WTC11 (cell line): Measurements from ENCODE around the gene GALNT16.

Source experiments
- ATF1 ChIP-seq: sonication (generic); formaldehyde crosslinking; IDR thresholded peaks from 2 replicates; pipeline ENCODE4 v1.8.1; 2023; ENCODE audit warnings: mild to moderate bottlenecking, moderate library complexity, missing genetic modification reagents
- FOXK1 ChIP-seq: sonication (generic); formaldehyde crosslinking; IDR thresholded peaks from 2 replicates; pipeline ENCODE4 v1.8.0; 2022; ENCODE audit warnings: mild to moderate bottlenecking, moderate library complexity, missing genetic modification reagents
- JUN ChIP-seq: sonication (generic); formaldehyde crosslinking; IDR thresholded peaks from 2 replicates; pipeline ENCODE4 v1.8.0; 2023; ENCODE audit warnings: mild to moderate bottlenecking, missing genetic modification reagents
- MYBL2 ChIP-seq: sonication (generic); formaldehyde crosslinking; IDR thresholded peaks from 2 replicates; pipeline ENCODE4 v1.8.1; 2023; ENCODE audit warnings: mild to moderate bottlenecking, moderate library complexity, missing genetic modification reagents
- NFE2L1 ChIP-seq: sonication (generic); formaldehyde crosslinking; IDR thresholded peaks from 2 replicates; pipeline ENCODE4 v1.8.1; 2023; ENCODE audit warnings: missing genetic modification reagents
- NR1H2 ChIP-seq: sonication (generic); formaldehyde crosslinking; IDR thresholded peaks from 2 replicates; pipeline ENCODE4 v1.9.0; 2021; ENCODE audit warnings: mild to moderate bottlenecking, moderate library complexity, missing genetic modification reagents
- NR2C2 ChIP-seq: sonication (generic); formaldehyde crosslinking; IDR thresholded peaks from 2 replicates; pipeline ENCODE4 v1.8.0; 2022; ENCODE audit warnings: mild to moderate bottlenecking, missing genetic modification reagents
- TCF7 ChIP-seq: sonication (generic); formaldehyde crosslinking; IDR thresholded peaks from 2 replicates; pipeline ENCODE4 v1.8.0; 2022; ENCODE audit warnings: mild to moderate bottlenecking, low read depth, missing genetic modification reagents, moderate library complexity
- TF ChIP-seq, protein P1 (sequence below): sonication (generic); formaldehyde crosslinking; IDR thresholded peaks from 2 replicates; pipeline ENCODE4 v1.8.1; 2023; ENCODE audit warnings: mild to moderate bottlenecking, missing genetic modification reagents
- TF ChIP-seq, protein P2 (sequence below): sonication (generic); formaldehyde crosslinking; IDR thresholded peaks from 2 replicates; pipeline ENCODE4 v1.8.1; 2023; ENCODE audit warnings: mild to moderate bottlenecking, missing genetic modification reagents, moderate library complexity
- TF ChIP-seq, protein P3 (sequence below): sonication (generic); formaldehyde crosslinking; conservative IDR thresholded peaks from 2 replicates; pipeline ENCODE4 v1.8.1; 2022; ENCODE audit warnings: mild to moderate bottlenecking, missing genetic modification reagents
- TF ChIP-seq, protein P4 (sequence below): fragments of 200-600 bp; IDR thresholded peaks from 2 replicates; pipeline ENCODE4 v1.8.0; 2022; ENCODE audit warnings: antibody characterized with exemption
- TF ChIP-seq, protein P5 (sequence below): sonication (generic); formaldehyde crosslinking; IDR thresholded peaks from 2 replicates; pipeline ENCODE4 v1.8.0; 2022; ENCODE audit warnings: missing genetic modification reagents

DNA sequence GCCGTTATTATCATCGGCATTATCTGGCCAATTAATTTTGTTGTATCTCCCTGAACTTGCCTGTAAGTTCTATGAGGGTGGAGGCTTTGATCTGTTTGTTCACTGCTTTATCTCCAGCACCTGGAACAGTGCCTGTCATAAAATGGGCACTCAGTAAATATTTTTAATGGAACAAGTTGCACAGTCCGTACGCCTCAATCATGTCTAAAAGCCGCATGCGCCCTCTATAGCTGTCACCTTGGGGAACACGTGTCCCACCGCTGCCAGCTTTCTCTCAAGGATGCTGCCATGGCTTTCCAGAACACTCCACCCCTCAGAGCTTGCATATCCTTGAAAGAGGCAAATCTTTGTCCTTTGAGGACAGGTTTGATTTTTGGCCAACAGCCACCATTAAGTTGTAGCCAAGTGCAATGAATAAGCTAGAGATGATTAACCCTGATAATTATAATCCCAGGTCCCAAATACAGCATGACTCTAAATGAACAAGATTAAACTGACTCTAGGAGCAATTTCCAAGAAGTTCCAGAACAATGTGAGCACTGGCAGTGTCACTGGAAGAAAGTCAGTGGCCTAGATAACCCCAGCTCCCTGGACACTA, 83.1 kb downstream of the GALNT16 start:
- no peak for TF ChIP-seq NR1H2 (CRISPR knock-in tag)
- TF ChIP-seq, protein P1, sequence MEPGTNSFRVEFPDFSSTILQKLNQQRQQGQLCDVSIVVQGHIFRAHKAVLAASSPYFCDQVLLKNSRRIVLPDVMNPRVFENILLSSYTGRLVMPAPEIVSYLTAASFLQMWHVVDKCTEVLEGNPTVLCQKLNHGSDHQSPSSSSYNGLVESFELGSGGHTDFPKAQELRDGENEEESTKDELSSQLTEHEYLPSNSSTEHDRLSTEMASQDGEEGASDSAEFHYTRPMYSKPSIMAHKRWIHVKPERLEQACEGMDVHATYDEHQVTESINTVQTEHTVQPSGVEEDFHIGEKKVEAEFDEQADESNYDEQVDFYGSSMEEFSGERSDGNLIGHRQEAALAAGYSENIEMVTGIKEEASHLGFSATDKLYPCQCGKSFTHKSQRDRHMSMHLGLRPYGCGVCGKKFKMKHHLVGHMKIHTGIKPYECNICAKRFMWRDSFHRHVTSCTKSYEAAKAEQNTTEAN (CRISPR knock-in tag) = no peak
- TF ChIP-seq, protein P2, sequence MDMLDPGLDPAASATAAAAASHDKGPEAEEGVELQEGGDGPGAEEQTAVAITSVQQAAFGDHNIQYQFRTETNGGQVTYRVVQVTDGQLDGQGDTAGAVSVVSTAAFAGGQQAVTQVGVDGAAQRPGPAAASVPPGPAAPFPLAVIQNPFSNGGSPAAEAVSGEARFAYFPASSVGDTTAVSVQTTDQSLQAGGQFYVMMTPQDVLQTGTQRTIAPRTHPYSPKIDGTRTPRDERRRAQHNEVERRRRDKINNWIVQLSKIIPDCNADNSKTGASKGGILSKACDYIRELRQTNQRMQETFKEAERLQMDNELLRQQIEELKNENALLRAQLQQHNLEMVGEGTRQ (CRISPR knock-in tag) = no peak
- no peak for TF ChIP-seq JUN
- TF ChIP-seq, protein P3, sequence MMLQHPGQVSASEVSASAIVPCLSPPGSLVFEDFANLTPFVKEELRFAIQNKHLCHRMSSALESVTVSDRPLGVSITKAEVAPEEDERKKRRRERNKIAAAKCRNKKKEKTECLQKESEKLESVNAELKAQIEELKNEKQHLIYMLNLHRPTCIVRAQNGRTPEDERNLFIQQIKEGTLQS = no peak
- TF ChIP-seq, protein P4, sequence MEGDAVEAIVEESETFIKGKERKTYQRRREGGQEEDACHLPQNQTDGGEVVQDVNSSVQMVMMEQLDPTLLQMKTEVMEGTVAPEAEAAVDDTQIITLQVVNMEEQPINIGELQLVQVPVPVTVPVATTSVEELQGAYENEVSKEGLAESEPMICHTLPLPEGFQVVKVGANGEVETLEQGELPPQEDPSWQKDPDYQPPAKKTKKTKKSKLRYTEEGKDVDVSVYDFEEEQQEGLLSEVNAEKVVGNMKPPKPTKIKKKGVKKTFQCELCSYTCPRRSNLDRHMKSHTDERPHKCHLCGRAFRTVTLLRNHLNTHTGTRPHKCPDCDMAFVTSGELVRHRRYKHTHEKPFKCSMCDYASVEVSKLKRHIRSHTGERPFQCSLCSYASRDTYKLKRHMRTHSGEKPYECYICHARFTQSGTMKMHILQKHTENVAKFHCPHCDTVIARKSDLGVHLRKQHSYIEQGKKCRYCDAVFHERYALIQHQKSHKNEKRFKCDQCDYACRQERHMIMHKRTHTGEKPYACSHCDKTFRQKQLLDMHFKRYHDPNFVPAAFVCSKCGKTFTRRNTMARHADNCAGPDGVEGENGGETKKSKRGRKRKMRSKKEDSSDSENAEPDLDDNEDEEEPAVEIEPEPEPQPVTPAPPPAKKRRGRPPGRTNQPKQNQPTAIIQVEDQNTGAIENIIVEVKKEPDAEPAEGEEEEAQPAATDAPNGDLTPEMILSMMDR = no peak
- TF ChIP-seq NR2C2 (CRISPR knock-in tag) = no peak
- no peak for TF ChIP-seq NFE2L1 (CRISPR knock-in tag)
- no peak for TF ChIP-seq TCF7 (CRISPR knock-in tag)
- TF ChIP-seq FOXK1 (CRISPR knock-in tag) = no peak
- TF ChIP-seq, protein P5, sequence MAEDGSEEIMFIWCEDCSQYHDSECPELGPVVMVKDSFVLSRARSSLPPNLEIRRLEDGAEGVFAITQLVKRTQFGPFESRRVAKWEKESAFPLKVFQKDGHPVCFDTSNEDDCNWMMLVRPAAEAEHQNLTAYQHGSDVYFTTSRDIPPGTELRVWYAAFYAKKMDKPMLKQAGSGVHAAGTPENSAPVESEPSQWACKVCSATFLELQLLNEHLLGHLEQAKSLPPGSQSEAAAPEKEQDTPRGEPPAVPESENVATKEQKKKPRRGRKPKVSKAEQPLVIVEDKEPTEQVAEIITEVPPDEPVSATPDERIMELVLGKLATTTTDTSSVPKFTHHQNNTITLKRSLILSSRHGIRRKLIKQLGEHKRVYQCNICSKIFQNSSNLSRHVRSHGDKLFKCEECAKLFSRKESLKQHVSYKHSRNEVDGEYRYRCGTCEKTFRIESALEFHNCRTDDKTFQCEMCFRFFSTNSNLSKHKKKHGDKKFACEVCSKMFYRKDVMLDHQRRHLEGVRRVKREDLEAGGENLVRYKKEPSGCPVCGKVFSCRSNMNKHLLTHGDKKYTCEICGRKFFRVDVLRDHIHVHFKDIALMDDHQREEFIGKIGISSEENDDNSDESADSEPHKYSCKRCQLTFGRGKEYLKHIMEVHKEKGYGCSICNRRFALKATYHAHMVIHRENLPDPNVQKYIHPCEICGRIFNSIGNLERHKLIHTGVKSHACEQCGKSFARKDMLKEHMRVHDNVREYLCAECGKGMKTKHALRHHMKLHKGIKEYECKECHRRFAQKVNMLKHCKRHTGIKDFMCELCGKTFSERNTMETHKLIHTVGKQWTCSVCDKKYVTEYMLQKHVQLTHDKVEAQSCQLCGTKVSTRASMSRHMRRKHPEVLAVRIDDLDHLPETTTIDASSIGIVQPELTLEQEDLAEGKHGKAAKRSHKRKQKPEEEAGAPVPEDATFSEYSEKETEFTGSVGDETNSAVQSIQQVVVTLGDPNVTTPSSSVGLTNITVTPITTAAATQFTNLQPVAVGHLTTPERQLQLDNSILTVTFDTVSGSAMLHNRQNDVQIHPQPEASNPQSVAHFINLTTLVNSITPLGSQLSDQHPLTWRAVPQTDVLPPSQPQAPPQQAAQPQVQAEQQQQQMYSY = no peak
- TF ChIP-seq ATF1 (CRISPR knock-in tag) = no peak
- no peak for TF ChIP-seq MYBL2 (CRISPR knock-in tag)
